Measurements from ENCODE around the gene BRINP3. TPM values are rescaled to one million over a fixed set of nuclear protein-coding genes. Genes with fewer than 3 reads are reported as not detected.

BRINP3 gene
- total RNA-seq, 1 experiment from 2014 or later = not detected

DNA sequence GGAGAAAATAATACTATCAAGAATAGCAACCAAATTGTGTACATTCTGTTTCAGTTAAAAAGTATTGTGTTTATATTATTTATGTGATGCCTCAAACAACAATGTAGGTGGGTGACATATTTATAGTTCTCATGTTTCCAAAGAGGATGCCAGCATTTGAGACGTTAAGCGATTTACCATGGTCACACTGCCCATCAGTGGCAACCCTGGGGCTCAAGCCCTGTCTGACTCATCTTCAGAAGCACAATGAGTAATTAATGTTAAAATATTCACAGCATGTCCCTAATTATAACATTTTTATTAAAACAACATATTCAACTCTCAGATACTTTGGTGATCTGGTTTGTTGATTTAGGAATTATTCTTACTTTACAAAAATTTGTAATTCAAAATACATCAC is 409.4 kb downstream of the BRINP3 start:
- TF ChIP-seq, protein P1, sequence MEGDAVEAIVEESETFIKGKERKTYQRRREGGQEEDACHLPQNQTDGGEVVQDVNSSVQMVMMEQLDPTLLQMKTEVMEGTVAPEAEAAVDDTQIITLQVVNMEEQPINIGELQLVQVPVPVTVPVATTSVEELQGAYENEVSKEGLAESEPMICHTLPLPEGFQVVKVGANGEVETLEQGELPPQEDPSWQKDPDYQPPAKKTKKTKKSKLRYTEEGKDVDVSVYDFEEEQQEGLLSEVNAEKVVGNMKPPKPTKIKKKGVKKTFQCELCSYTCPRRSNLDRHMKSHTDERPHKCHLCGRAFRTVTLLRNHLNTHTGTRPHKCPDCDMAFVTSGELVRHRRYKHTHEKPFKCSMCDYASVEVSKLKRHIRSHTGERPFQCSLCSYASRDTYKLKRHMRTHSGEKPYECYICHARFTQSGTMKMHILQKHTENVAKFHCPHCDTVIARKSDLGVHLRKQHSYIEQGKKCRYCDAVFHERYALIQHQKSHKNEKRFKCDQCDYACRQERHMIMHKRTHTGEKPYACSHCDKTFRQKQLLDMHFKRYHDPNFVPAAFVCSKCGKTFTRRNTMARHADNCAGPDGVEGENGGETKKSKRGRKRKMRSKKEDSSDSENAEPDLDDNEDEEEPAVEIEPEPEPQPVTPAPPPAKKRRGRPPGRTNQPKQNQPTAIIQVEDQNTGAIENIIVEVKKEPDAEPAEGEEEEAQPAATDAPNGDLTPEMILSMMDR (conservative IDR thresholded peaks at IDR 0.05) = no peak
- no peaks in the 10 kb centered on the region for H3K9me3 Mint-ChIP-seq
- Histone ChIP-seq H3K18ac (ENCODE audit: insufficient read length, low read depth, low read length) (no peak overlapping the region), H2AK5ac (ENCODE audit: insufficient read length, low read length) (no peak overlapping the region), H3K4me2 (ENCODE audit: insufficient read depth, insufficient read length, low read length) (no peak overlapping the region), H2BK12ac (ENCODE audit: insufficient read length, low read depth, low read length) (no peak overlapping the region), H4K91ac (ENCODE audit: insufficient read length, low read depth, low read length) (no peak overlapping the region), H3K79me1 (ENCODE audit: insufficient read depth, low read depth, low read length, poor library complexity, severe bottlenecking) (no peaks in the 10 kb centered on the region), H3K14ac (ENCODE audit: insufficient read depth, low read length) (no peak overlapping the region), H3K4me1 (ENCODE audit: insufficient read depth, low read length) (no peaks in the 10 kb centered on the region), H3K23me2 (ENCODE audit: insufficient read length, low read depth, low read length, poor library complexity, severe bottlenecking) (no peaks in the 10 kb centered on the region), H3K4ac (ENCODE audit: low read depth, low read length) (no peak overlapping the region), H4K20me1 (ENCODE audit: control insufficient read depth, insufficient read depth, insufficient read length) (no peaks in the 10 kb centered on the region), H3K79me2 (ENCODE audit: insufficient read depth, low read length) (no peaks in the 10 kb centered on the region), H3K9me3 (ENCODE audit: control insufficient read depth, low read depth, low read length) (no peaks in the 10 kb centered on the region), H3K27ac (ENCODE audit: insufficient read length, low read depth, low read length) (no peak overlapping the region), H4K5ac (ENCODE audit: insufficient read length, low read depth, low read length) (no peak overlapping the region), H4K8ac (replicated peaks; ENCODE audit: insufficient read length, low read depth, low read length) (no peak overlapping the region), H2AFZ (ENCODE audit: low read length) (no peak overlapping the region), H3T11ph (ENCODE audit: low read length) (no peak overlapping the region), H2BK120ac (ENCODE audit: low read depth, low read length, poor library complexity, severe bottlenecking) (no peak overlapping the region), H2BK5ac (ENCODE audit: insufficient read length, low read length) (no peak overlapping the region), H3K56ac (ENCODE audit: insufficient read length, low read depth, low read length) (no peak overlapping the region), H3K23ac (ENCODE audit: insufficient read length, low read depth, low read length) (no peak overlapping the region), H2BK15ac (ENCODE audit: low read depth, low read length) (no peak overlapping the region), H2BK20ac (ENCODE audit: low read depth, low read length, poor library complexity, severe bottlenecking) (no peak overlapping the region), H3K27me3 (ENCODE audit: insufficient read depth, low read length) (no peaks in the 10 kb centered on the region), H3K9ac (ENCODE audit: extremely low read depth, insufficient read length, low read length) (no peak overlapping the region)
- DNase-seq = no peak
- H3K4me1 Mint-ChIP-seq = no peaks in the 10 kb centered on the region
- WGBS (ENCODE audit: extremely low coverage, insufficient read length, low lambda C conversion rate) = no CpG with 5 or more reads among the region's 2 CpGs
- no peak overlapping the region for H3K27ac Mint-ChIP-seq
- H3K27me3 Mint-ChIP-seq (ENCODE audit: low read depth) = no peaks in the 10 kb centered on the region; the same call in none of the 2 replicates
- no peak overlapping the region for H3K4me3 Mint-ChIP-seq
- no peaks in the 10 kb centered on the region for H3K36me3 Mint-ChIP-seq (ENCODE audit: insufficient read depth in 1 of 3, low read depth in 3 of 3)
